T-cell (primary cell): ENCODE measurements around the gene AQP5. TPM values are rescaled to one million over a fixed set of nuclear protein-coding genes. Genes with fewer than 3 reads are reported as not detected.

Experiments
- ATAC-seq, 4 experiments: fragments of 200-7000 bp in 3 of 4; fragments of 150-1000 bp in 1 of 4; cut with Tn5 transposase; replicated peaks in 1 of 4; 1 replicate in 3 of 4; 2 replicates in 1 of 4; pipeline ENCODE4 v1.10.0; 2021; ENCODE audit warnings: moderate library complexity in 3 of 4, mild to moderate bottlenecking in 2 of 4, moderate number of reproducible peaks in 1 of 4
- CTCF ChIA-PET, 2 donors: fragments of 300-600 bp; sonication (Branson Sonifier 250); formaldehyde crosslinking; loops; one replicate each; lab custom pipeline; 2022; ENCODE audit warnings: antibody characterized with exemption in 2 of 2; lab: Charles Lee
- POLR2A ChIA-PET, 2 donors: fragments of 300-600 bp; sonication (Branson Sonifier 250); formaldehyde crosslinking; loops; one replicate each; lab custom pipeline; 2022; ENCODE audit warnings: antibody characterized with exemption in 2 of 2; lab: Charles Lee
- DNase-seq, 35 experiments: peaks; one replicate each; pipeline versions ENCODE4 v3.0.0 to v3.0.0-alpha.2; 2013 to 2023
- H3K27ac ChIP-seq: one replicate; pipeline ENCODE4 v1.5.1; 2013; ENCODE audit warnings: low read length
- H3K27me3 ChIP-seq, 2 experiments: replicated peaks in 1 of 2; 1 replicate in 1 of 2; 2 replicates in 1 of 2; pipeline versions ENCODE4 v1.6.1 to v1.7.0; 2013; ENCODE audit warnings: low read length in 1 of 2, mixed read lengths in 1 of 2; ENCODE audit not compliant: control insufficient read depth in 2 of 2, insufficient read depth in 2 of 2; ENCODE audit errors: extremely low read depth in 1 of 2
- H3K36me3 ChIP-seq, 2 donors: 1 replicate in 1 of 2; 2 replicates in 1 of 2; pipeline versions ENCODE4 v1.6.1 to v1.7.0; 2013; ENCODE audit warnings: low read length in 1 of 2; ENCODE audit not compliant: control insufficient read depth in 2 of 2, insufficient read depth in 1 of 2; ENCODE audit errors: extremely low read depth in 1 of 2
- H3K4me1 ChIP-seq, 2 experiments: 1 replicate in 1 of 2; 2 replicates in 1 of 2; pipeline versions ENCODE4 v1.6.1 to v1.7.0; 2013; ENCODE audit warnings: low read length in 2 of 2, mixed read lengths in 1 of 2; ENCODE audit not compliant: insufficient read depth in 2 of 2, control insufficient read depth in 1 of 2; ENCODE audit errors: extremely low read depth in 1 of 2
- H3K4me3 ChIP-seq, 2 donors: 1 replicate in 1 of 2; 2 replicates in 1 of 2; pipeline versions ENCODE4 v1.5.1 to v1.7.0; 2013; ENCODE audit warnings: mild to moderate bottlenecking in 2 of 2, low read length in 1 of 2, moderate library complexity in 1 of 2; ENCODE audit not compliant: control insufficient read depth in 1 of 2; ENCODE audit errors: extremely low read depth in 1 of 2
- H3K9me3 ChIP-seq: 2 replicates; pipeline ENCODE4 v1.7.0; 2013
- H3K27ac Mint-ChIP-seq, 2 donors: one replicate each; pipeline ENCODE4 v1.8.0; 2020 to 2021; ENCODE audit warnings: mild to moderate bottlenecking in 2 of 2, mixed read lengths in 2 of 2
- H3K27me3 Mint-ChIP-seq, 2 donors: one replicate each; pipeline ENCODE4 v1.8.0; 2021 to 2022; ENCODE audit warnings: mixed read lengths in 2 of 2
- H3K36me3 Mint-ChIP-seq: one replicate; pipeline ENCODE4 v1.8.0; 2021; ENCODE audit warnings: mixed read lengths
- H3K4me1 Mint-ChIP-seq, 3 donors: one replicate each; pipeline ENCODE4 v1.8.0; 2020 to 2022; ENCODE audit warnings: mixed read lengths in 3 of 3, mild to moderate bottlenecking in 1 of 3
- H3K4me3 Mint-ChIP-seq, 3 donors: one replicate each; pipeline ENCODE4 v1.8.0; 2020 to 2022; ENCODE audit warnings: mild to moderate bottlenecking in 3 of 3, mixed read lengths in 3 of 3, moderate library complexity in 3 of 3
- H3K9me3 Mint-ChIP-seq, 3 donors: one replicate each; pipeline ENCODE4 v1.8.0; 2020 to 2022; ENCODE audit warnings: mixed read lengths in 3 of 3
- WGBS: methylation state at CpG from one replicate; pipeline ENCODE4 v1.1.5; 2013; ENCODE audit warnings: missing lambda C conversion rate; ENCODE audit not compliant: insufficient coverage; 5-methylcytosine and 5-hydroxymethylcytosine counted together
- total RNA-seq, 35 experiments: library from RNA in 6 of 35; stranded (reverse) in 6 of 35; fragments of 120-200 nt in 1 of 35; gene quantifications; one replicate each; pipeline versions ENCODE4 v1.2.1 to v1.2.4 and lab custom pipeline; 2013 to 2026

AQP5 gene
- not detected for total RNA-seq
- total RNA-seq (2013), result not detected
- 0 to 0.18 (median 0) reads per million in 29 experiments for total RNA-seq (lab: John Stamatoyannopoulos, UW)

DNA sequence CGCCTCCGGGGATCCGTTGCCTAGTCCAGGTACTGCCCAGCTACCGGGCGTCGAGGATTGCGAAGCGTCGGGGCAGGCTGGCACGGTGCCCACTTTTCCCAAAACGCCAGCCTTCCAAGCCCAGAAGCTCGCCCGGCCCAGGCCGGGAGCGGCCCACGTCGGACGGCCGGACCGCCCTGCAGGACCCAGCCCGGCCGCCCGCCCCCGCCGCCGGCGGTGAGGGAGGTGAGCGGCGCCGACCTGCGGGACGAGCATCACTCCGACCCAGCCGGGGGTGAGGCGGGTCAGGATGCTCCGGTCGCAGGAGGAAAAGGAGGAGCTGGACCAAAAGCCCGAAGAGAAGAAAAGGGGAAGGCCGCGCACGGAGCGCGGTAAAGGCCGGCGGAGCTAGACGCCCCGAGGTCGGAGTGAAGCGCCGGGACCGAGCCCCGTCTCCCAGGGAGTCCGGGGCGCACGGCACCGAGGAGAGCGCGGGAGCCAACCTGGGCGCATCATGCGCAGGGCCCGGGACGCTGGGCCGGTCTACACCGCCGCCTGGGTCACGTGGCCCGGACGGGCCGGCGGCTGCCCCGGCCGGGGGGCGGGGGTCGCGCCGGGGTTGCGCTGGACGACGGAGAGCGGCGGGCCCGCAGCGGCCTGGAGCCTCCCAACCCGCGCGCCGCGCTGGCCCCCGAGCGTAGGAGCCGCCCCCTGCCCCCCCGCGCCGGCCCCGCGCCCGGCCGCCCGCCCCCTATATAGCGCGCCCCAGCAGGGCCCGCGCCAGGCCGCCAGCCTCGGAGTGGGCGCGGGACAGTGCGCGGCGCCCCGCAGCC lies at the start of gene AQP5:
AQP5 (plus strand) TSS at position 762 of the 812 bp plus-strand sequence. CDS start 146 bp downstream, outside the sequence.
- WGBS, result 6% methylated on average over 101 of the region's 111 CpGs
- CTCF ChIA-PET, result no interaction called here

DNA sequence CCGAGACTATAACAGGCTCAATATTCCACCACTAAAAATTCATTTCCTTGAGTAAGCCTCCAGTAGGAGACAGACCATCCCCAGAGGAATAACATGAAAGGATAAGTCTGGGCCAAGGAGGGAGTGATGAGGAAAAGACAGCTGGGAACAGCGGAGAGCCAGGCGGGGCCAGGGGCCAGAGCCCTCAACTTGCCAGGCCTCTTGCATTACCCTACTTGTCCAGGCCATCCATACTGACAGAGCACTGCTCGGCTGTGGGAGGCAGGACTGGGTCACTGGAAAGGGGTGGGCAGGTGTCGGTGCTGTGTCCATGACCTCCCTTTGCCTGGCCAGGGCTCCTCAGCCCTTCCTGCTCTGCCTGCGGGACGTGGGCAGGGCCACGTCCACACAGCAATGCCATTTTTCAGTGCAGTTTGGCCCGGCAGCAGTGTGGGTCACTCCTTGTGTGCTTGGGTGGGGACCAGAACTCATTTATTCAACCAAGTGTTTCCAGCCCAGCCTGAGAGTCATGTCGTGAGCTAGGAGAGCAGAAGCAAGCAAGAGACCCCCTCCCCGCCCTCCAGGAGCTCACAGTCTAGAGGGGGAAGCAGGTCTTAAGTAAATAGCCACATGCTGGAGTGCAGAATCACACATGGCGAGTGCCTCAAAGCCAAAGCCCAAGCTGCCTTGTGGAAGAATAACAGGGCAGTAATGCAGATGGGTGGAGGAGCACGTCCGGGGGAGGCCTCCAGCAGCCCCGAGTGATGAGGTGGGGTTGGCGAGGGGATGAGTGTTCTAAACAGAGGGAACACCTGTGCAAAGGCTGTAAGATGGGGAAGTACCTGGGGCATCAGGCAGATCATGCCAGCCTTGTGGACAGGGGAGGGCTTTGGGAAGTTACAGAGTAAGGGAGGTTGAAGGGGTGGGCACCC lies 49.1 kb upstream of the AQP5 start:
- POLR2A ChIA-PET, result no interaction called here
- WGBS, result 88% methylated on average over 7 of the region's 16 CpGs
- H3K4me1 Mint-ChIP-seq, result no peaks in the 10 kb centered on the region

More for the DNA sequence above, at the start of gene AQP5:
- Mint-ChIP-seq H3K4me3 (peak within 1 kb of the TSS in 2 of 3 donors; percentile 50 to 59), H3K9me3 (no peaks in the 10 kb centered on the region), H3K4me1 (peaks cover 5 to 10% (median 9%) of the 10 kb centered on the region in 3 donors), H3K27me3 (peaks cover 66 to 81% of the 10 kb centered on the region in 2 donors), H3K36me3 (no peaks in the 10 kb centered on the region), H3K27ac (peak within 1 kb of the TSS in 1 of 2 donors; percentile 31)
- Histone ChIP-seq H3K9me3 (no peaks in the 10 kb centered on the region), H3K36me3 (no peaks in the 10 kb centered on the region), H3K4me1 (peaks cover 0 to 4% of the 10 kb centered on the region in 2 experiments), H3K4me3 (no peak within 1 kb of the TSS), H3K27me3 (peaks cover 7 to 88% of the 10 kb centered on the region in 2 experiments), H3K27ac (no peak within 1 kb of the TSS)
- POLR2A ChIA-PET, result no interaction called here
- no peak for DNase-seq
- no peak for ATAC-seq

GRCh38 chr12:49916129-49916919 lies 45.3 kb upstream of the AQP5 start:
- Mint-ChIP-seq H3K27me3 (peaks cover 9 to 10% of the 10 kb centered on the region in 2 donors), H3K9me3 (no peaks in the 10 kb centered on the region), H3K36me3 (no peaks in the 10 kb centered on the region), H3K4me3 (no peak overlapping the region), H3K4me1 (no peaks in the 10 kb centered on the region), H3K27ac (no peak overlapping the region)
- POLR2A ChIA-PET, result interaction anchor here in 1 of 2 donors (0.6 kb wide), 1 partner anchor 1047 kb away, joined by 4 read pairs; no protein-coding TSS in a partner anchor
- Histone ChIP-seq H3K27me3 (peaks cover 0 to 27% of the 10 kb centered on the region in 2 experiments), H3K27ac (no peak overlapping the region), H3K4me1 (no peaks in the 10 kb centered on the region), H3K9me3 (no peaks in the 10 kb centered on the region), H3K4me3 (no peak overlapping the region), H3K36me3 (no peaks in the 10 kb centered on the region)
- no peak for ATAC-seq
- CTCF ChIA-PET, result no interaction called here
- no peak for DNase-seq
- 90% methylated on average over 2 of the region's 8 CpGs for WGBS

More for the DNA sequence above, 49.1 kb upstream of the AQP5 start:
- no peak overlapping the region for H3K4me3 Mint-ChIP-seq
- Histone ChIP-seq H3K4me1 (no peaks in the 10 kb centered on the region), H3K4me3 (no peak overlapping the region), H3K36me3 (no peaks in the 10 kb centered on the region), H3K9me3 (no peaks in the 10 kb centered on the region), H3K27me3 (peaks cover 0 to 25% of the 10 kb centered on the region in 2 experiments), H3K27ac (no peak overlapping the region)
- H3K27ac Mint-ChIP-seq, result no peak overlapping the region
- H3K36me3 Mint-ChIP-seq, result no peaks in the 10 kb centered on the region
- H3K9me3 Mint-ChIP-seq, result no peaks in the 10 kb centered on the region
- H3K27me3 Mint-ChIP-seq, result peaks cover 11 to 13% of the 10 kb centered on the region in 2 donors
- DNase-seq (no peak), ATAC-seq (no peak)
- CTCF ChIA-PET, result no interaction called here

GRCh38 chr12:49917166-49917787 lies 44.4 kb upstream of the AQP5 start:
- Mint-ChIP-seq H3K27ac (no peak overlapping the region), H3K36me3 (no peaks in the 10 kb centered on the region), H3K27me3 (peaks cover 9 to 10% of the 10 kb centered on the region in 2 donors), H3K4me1 (no peaks in the 10 kb centered on the region), H3K4me3 (no peak overlapping the region), H3K9me3 (no peaks in the 10 kb centered on the region)
- Histone ChIP-seq H3K9me3 (no peaks in the 10 kb centered on the region), H3K4me3 (no peak overlapping the region), H3K27ac (no peak overlapping the region), H3K4me1 (no peaks in the 10 kb centered on the region), H3K36me3 (no peaks in the 10 kb centered on the region), H3K27me3 (peaks cover 0 to 27% of the 10 kb centered on the region in 2 experiments)
- WGBS, result 88% methylated on average over 1 of the region's 12 CpGs
- ChIA-PET CTCF (no interaction called here), POLR2A (no interaction called here)
- no peak for ATAC-seq
- DNase-seq, result no peak

- no peaks in the 10 kb centered on the region for H3K36me3 ChIP-seq
- WGBS, result 76% methylated on average over 5 of the region's 5 CpGs
- no peak overlapping the region for H3K27ac Mint-ChIP-seq
- H3K9me3 Mint-ChIP-seq, result no peaks in the 10 kb centered on the region
- no peak overlapping the region for H3K27ac ChIP-seq
- ATAC-seq (no peak), DNase-seq (no peak)
- no peaks in the 10 kb centered on the region for H3K36me3 Mint-ChIP-seq
- H3K4me1 ChIP-seq, result no peaks in the 10 kb centered on the region
- POLR2A ChIA-PET, result no interaction called here
- H3K4me3 Mint-ChIP-seq, result no peak overlapping the region
- no peak overlapping the region for H3K4me3 ChIP-seq
- peaks cover 6% of the 10 kb centered on the region in 2 donors for H3K27me3 Mint-ChIP-seq
- H3K27me3 ChIP-seq, result peaks cover 0 to 27% of the 10 kb centered on the region in 2 experiments
- no peaks in the 10 kb centered on the region for H3K4me1 Mint-ChIP-seq
- CTCF ChIA-PET, result no interaction called here
- no peaks in the 10 kb centered on the region for H3K9me3 ChIP-seq
Measured at GRCh38 chr12:49917788-49918173, 43.9 kb upstream of the AQP5 start.
